Mucosa of rectum (tissue), 2 donors: ENCODE measurements around the gene HERC6.
"Not testable (repeated sequence)": the region's sequence is repeated elsewhere in the genome, so short reads cannot be mapped to it uniquely, and the experiment has no call there.

Source experiments
- H3K27ac ChIP-seq, 2 donors: one replicate each; pipeline ENCODE4 v1.7.0; 2013; ENCODE audit warnings: inconsistent platforms in 2 of 2, low read depth in 2 of 2, low read length in 2 of 2
- H3K27me3 ChIP-seq, 2 donors: one replicate each; pipeline ENCODE4 v1.7.0; 2013; ENCODE audit warnings: low read length in 2 of 2; ENCODE audit not compliant: control insufficient read depth in 2 of 2, insufficient read depth in 2 of 2
- H3K36me3 ChIP-seq, 2 donors: one replicate each; pipeline ENCODE4 v1.7.0; 2013; ENCODE audit warnings: low read length in 2 of 2; ENCODE audit not compliant: control insufficient read depth in 2 of 2, insufficient read depth in 2 of 2
- H3K4me1 ChIP-seq, 2 donors: one replicate each; pipeline ENCODE4 v1.7.0; 2013; ENCODE audit warnings: low read length in 2 of 2, mild to moderate bottlenecking in 1 of 2; ENCODE audit not compliant: control insufficient read depth in 2 of 2, insufficient read depth in 2 of 2
- H3K4me3 ChIP-seq, 2 donors: one replicate each; pipeline ENCODE4 v1.7.0; 2013; ENCODE audit warnings: low read length in 2 of 2
- H3K9ac ChIP-seq, 2 donors: one replicate each; pipeline ENCODE4 v1.7.0; 2013; ENCODE audit warnings: low read length in 2 of 2, low read depth in 1 of 2, mild to moderate bottlenecking in 1 of 2
- H3K9me3 ChIP-seq, 2 donors: one replicate each; pipeline ENCODE4 v1.7.0; 2013; ENCODE audit warnings: low read length in 2 of 2; ENCODE audit not compliant: control insufficient read depth in 2 of 2
- donor health status: healthy.
- donor health status: Normal muscosa, but diverticular disease.

HERC6 gene

GRCh38 chr4:88415982-88416381 lies 37.3 kb downstream of the HERC6 start:
- no peak overlapping the region for H3K27ac ChIP-seq
- H3K9ac ChIP-seq = no peak overlapping the region
- peaks cover 0 to 7% of the 10 kb centered on the region in 2 donors for H3K36me3 ChIP-seq
- no peaks in the 10 kb centered on the region for H3K27me3 ChIP-seq
- no peaks in the 10 kb centered on the region for H3K4me1 ChIP-seq
- H3K9me3 ChIP-seq = no peaks in the 10 kb centered on the region
- H3K4me3 ChIP-seq = no peak overlapping the region

GRCh38 chr4:88418411-88418810 lies 39.8 kb downstream of the HERC6 start:
- Histone ChIP-seq H3K36me3 (peaks cover 0 to 3% of the 10 kb centered on the region in 2 donors), H3K4me1 (no peaks in the 10 kb centered on the region), H3K27me3 (no peaks in the 10 kb centered on the region), H3K27ac (no peak overlapping the region), H3K9me3 (no peaks in the 10 kb centered on the region), H3K9ac (no peak overlapping the region), H3K4me3 (no peak overlapping the region)

GRCh38 chr4:88419874-88420273 lies 41.2 kb downstream of the HERC6 start:
- Histone ChIP-seq H3K27ac (no peak overlapping the region), H3K27me3 (no peaks in the 10 kb centered on the region), H3K36me3 (peaks cover 0 to 3% of the 10 kb centered on the region in 2 donors), H3K4me3 (no peak overlapping the region), H3K9ac (no peak overlapping the region), H3K9me3 (no peaks in the 10 kb centered on the region), H3K4me1 (no peaks in the 10 kb centered on the region)

- H3K27me3 ChIP-seq = no peaks in the 10 kb centered on the region
- peaks cover 0 to 3% of the 10 kb centered on the region in 2 donors for H3K36me3 ChIP-seq
- no peak overlapping the region for H3K27ac ChIP-seq
- no peaks in the 10 kb centered on the region for H3K9me3 ChIP-seq
- no peak overlapping the region for H3K9ac ChIP-seq
- no peak overlapping the region for H3K4me3 ChIP-seq
- no peaks in the 10 kb centered on the region for H3K4me1 ChIP-seq
These were observed 42.2 kb downstream of the HERC6 start for GRCh38 chr4:88420844-88421243.

- H3K27ac ChIP-seq = no peak overlapping the region
- H3K4me3 ChIP-seq = no peak overlapping the region
- H3K36me3 ChIP-seq = no peaks in the 10 kb centered on the region
- no peak overlapping the region for H3K9ac ChIP-seq
- no peaks in the 10 kb centered on the region for H3K4me1 ChIP-seq
- no peaks in the 10 kb centered on the region for H3K9me3 ChIP-seq
- no peaks in the 10 kb centered on the region for H3K27me3 ChIP-seq
These were observed 43.8 kb downstream of the HERC6 start for GRCh38 chr4:88422403-88422802.

- Histone ChIP-seq H3K4me1 (no peaks in the 10 kb centered on the region), H3K27ac (no peak overlapping the region), H3K4me3 (no peak overlapping the region), H3K9me3 (no peaks in the 10 kb centered on the region), H3K9ac (no peak overlapping the region), H3K36me3 (no peaks in the 10 kb centered on the region), H3K27me3 (no peaks in the 10 kb centered on the region)
These were observed 50.7 kb downstream of the HERC6 start for GRCh38 chr4:88429401-88429800.

GRCh38 chr4:88435987-88436693 lies 57.5 kb downstream of the HERC6 start:
- no peak overlapping the region for H3K4me3 ChIP-seq
- no peak overlapping the region for H3K9ac ChIP-seq
- no peak overlapping the region for H3K27ac ChIP-seq
- H3K4me1 ChIP-seq = no peaks in the 10 kb centered on the region
- no peaks in the 10 kb centered on the region for H3K36me3 ChIP-seq
- H3K9me3 ChIP-seq = no peaks in the 10 kb centered on the region
- H3K27me3 ChIP-seq = no peaks in the 10 kb centered on the region

- H3K9me3 ChIP-seq, H3K4me1 ChIP-seq, H3K27ac ChIP-seq, H3K9ac ChIP-seq, H3K27me3 ChIP-seq, H3K36me3 ChIP-seq, H3K4me3 ChIP-seq: not testable (repeated sequence)
These were observed 59.2 kb downstream of the HERC6 start for GRCh38 chr4:88437873-88438272.

- no peak overlapping the region for H3K27ac ChIP-seq
- H3K9ac ChIP-seq = no peak overlapping the region
- H3K27me3 ChIP-seq = no peaks in the 10 kb centered on the region
- H3K9me3 ChIP-seq = no peaks in the 10 kb centered on the region
- peaks cover 0 to 3% of the 10 kb centered on the region in 2 donors for H3K36me3 ChIP-seq
- H3K4me1 ChIP-seq = no peaks in the 10 kb centered on the region
- H3K4me3 ChIP-seq = no peak overlapping the region
These were observed 60.6 kb downstream of the HERC6 start for GRCh38 chr4:88439161-88439760.

- H3K27me3 ChIP-seq = no peaks in the 10 kb centered on the region
- H3K36me3 ChIP-seq = peaks cover 0 to 3% of the 10 kb centered on the region in 2 donors
- H3K9me3 ChIP-seq = no peaks in the 10 kb centered on the region
- no peak overlapping the region for H3K9ac ChIP-seq
- no peak overlapping the region for H3K4me3 ChIP-seq
- no peak overlapping the region for H3K27ac ChIP-seq
- H3K4me1 ChIP-seq = no peaks in the 10 kb centered on the region
These were observed 61.5 kb downstream of the HERC6 start for GRCh38 chr4:88440146-88440545.
